CD4-positive, alpha-beta T cell treated with Interferon alpha-2 for 1 hour (primary cell): Measurements from ENCODE around the gene GCAT.

Source experiments
- DNase-seq, 2 donors: peaks; one replicate each; pipeline ENCODE4 v3.0.0-alpha.2; 2020 to 2022

Gene GCAT

GRCh38 chr22:37848587-37849088 lies 40.9 kb downstream of the GCAT start:
- DNase-seq = peak in 1 of 2 donors; percentile 47

- DNase-seq = peak; percentile 86 to 89
These were observed 41.5 kb downstream of the GCAT start, which contains the start of gene EIF3L for GRCh38 chr22:37849089-37849751. EIF3L (plus strand) TSS chr22:37849419; CDS start chr22:37849450, 31 bp downstream.

GRCh38 chr22:37850801-37851200 lies 43.1 kb downstream of the GCAT start:
- no peak for DNase-seq

GRCh38 chr22:37852418-37852817 lies 44.7 kb downstream of the GCAT start:
- DNase-seq = no peak

- no peak for DNase-seq
These were observed 47.2 kb downstream of the GCAT start for GRCh38 chr22:37854946-37855345.

GRCh38 chr22:37855462-37855861 lies 47.7 kb downstream of the GCAT start:
- DNase-seq = no peak

DNA sequence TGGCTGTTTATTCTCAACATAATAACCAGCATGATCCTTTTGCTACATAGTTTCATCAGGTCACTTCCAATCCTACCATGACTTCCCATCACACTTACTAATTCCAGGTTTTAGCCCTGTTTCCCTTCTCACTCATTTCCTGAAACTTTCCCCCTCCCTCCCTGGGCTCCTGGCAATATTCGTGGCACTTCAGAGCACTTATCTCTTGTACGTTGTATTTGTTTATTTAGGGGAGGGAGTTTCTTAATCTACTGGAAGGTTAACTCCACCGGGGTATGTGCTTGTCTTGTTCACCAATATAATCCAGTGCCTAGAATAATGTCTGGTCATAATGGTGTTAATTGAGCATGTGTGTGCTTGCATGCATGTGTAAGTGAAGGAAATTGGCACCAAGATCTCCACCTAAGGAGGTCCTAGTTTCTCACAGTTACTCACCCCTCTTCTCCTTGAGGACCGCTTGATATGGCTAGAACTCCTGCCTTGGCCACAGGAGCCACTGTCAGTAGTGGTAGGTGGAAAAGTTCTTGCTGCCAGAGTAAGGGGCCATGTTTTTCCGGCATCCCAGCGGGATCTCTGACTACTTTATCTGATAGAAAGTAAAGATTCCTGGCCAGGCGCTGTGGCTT lies 53.2 kb downstream of the GCAT start:
- DNase-seq = no peak

DNA sequence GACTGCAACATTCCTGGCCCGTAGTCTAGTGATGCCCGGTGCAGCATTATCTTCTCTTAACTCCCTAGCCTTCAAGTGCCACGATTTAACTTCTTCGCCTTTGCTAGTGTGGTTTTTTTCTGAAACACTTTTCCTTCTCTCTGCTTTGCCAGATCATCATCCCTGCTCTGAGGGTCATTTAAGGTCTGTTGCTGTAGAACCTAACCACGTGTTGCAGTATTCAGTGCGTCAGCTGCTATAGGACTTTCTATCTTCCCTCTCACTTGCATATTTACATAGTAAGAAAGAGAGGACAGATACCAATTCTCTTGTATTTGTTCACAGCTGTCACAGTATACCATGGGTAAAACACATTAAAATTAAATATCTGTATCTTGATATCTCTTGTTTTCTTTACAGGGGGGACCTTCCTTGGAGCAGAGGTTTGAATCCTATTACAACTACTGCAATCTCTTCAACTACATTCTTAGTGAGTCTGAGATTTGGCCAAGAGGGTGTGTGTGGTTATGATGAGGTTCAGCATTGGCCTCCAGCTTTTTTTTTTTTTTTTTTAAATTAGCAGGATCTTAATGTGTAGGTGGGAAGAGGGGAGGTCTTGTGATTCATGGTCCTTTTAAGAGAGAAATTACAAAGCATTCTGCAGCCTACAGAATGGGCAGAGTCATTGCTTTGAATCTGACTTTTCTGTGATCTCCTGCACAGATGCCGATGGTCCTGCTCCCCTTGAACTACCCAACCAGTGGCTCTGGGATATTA lies 55.0 kb downstream of the GCAT start:
- no peak for DNase-seq

GRCh38 chr22:37865510-37865909 lies 57.8 kb downstream of the GCAT start:
- no peak for DNase-seq
